Pons (tissue), 1 donor: Measurements from ENCODE around the gene LMAN2L.
"Not testable (repeated sequence)": the region's sequence is repeated elsewhere in the genome, so short reads cannot be mapped to it uniquely, and the experiment has no call there.

Experiments used
- DNase-seq: peaks from one replicate; pipeline ENCODE4 v3.0.0-alpha.2; 2016; ENCODE audit warnings: low spot score

LMAN2L gene

DNA sequence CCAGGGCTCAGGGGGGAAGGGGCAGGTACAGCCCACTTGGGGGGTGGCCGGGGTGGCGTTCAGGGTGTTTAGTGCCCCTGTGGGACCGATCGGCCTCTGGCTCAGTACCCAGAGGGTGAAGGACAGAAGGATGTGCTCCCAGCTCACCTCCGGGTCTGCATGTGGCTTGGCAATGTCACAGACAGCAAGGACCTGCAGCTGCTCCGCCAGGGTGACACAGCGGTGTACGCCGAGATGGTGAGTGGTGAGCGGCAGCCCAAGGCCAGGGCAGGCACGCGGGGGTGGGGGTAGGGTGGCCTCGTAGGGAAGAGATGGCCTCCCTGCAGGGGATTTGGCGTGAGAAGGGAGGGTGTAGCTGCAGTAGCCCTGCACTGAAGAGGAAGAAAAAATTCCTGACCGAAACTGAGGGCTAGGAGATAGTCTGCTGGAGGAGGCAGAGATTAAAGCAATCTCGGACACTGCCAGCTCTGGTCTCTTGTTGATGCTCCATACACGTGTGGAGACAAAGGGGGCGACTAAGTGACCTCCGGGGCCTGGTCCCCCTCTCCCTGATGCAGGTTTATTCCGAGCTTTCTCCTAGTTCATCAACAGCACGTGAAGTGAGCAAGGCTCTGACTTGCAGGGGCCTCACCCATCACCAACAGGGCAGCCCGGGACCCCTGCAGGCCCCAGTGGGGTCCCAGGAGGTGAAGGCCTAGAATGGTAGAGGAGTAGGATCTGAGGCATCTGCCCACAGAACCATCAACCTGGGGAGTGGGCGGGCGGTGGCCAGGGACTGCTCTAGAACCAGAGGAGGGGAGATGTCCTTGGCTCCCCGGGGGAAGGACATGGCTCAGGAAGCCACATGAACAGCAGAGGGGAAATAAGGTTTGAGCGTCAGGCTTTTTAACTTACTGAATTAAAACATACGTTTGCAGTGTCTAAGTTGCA is 51.9 kb downstream of the LMAN2L start:
- DNase-seq = no peak

DNA sequence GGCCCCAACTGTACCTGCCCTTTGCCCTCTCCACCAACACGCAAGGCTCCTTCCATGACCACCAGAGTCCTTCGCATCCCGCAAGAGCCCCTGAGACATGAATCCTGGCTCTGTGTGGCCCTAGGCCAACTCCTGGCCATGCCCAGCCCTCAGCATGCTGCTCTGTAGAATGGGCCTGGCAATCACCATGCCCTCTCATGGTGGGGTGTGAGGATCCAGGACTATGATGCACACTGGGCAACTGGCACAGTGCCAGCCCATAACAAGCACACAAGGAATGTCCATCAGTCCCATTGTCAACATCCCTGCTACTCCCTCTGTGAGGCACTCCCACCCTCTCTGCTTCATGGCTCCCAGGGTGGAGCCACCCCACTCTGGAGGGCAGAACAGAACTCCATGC is 52.6 kb downstream of the LMAN2L start:
- DNase-seq = no peak

DNA sequence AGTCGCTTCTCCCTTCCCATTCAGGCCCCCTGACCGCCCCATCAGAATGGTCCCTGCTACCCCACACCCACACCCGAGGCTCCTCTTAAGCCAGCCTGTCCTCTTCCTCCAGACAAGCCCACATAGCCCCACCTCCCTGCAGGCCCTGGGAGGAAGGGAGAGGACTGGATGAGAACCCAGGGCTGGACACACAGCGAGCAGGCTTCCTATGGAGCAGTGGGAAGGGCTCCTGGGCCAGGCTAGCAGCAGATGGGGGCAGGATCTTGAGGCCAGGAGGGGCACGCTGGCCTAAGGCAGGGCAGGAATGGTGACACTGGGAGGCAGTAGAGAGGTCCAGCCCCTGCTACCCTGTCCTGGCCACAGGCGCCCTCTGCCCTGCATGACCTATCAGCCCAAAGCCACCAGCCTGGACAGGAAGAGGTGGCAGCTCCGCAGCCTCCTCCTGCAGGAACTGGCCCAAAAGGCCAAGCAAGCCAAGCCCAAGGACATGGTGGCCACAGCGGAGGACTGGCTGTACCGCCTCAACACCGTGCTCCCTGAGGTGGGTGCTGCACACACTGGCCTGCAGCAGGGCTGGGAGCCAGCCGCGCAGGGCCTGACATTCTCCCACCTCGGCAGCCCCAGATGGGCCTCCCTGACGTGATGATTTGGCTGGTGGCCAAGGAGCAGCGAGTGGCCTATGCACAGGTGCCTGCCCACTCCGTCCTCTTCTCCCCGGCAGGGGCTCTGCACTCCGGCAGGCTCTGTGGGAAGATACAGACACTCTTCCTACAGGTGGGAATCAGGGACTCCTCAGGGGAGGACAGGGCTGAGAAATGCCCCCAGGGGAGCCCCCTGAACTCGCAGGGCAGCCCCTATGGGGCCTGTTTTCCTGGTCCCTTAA is 54.0 kb downstream of the LMAN2L start:
- DNase-seq = no peak

DNA sequence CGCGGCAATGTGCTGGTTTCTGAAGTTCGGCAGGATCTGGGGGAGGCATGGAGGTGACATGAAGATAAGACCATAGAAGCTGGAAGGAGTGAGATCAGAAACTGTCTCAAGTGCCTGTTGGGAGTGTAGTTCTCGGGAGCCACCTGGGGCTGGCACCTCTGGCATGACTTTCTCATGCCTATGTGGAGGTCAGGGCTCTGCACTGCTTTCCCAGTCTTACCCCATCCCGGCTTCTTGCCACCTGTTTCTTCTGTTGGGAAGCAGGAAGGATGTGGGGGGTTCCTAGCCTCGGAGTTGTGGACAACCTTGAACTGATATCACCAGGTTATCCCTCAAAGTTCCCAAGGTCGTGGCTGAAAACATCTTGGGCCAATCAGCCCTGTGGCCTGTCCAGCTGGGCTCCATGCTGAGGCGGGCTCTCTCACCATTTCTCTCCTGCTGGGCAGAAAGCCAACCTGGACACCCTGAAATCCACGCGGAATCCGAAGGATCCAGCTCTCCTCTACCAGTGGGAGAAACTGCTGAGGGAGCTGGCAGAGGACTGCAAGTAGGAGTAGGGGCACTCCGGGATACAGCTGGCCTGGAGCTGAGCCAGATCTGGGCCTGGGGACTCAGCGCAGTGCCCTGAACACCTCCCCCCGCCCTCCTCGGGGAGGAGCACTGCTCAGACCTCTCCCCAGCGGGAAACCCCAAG is 54.8 kb downstream of the LMAN2L start:
- no peak for DNase-seq

DNA sequence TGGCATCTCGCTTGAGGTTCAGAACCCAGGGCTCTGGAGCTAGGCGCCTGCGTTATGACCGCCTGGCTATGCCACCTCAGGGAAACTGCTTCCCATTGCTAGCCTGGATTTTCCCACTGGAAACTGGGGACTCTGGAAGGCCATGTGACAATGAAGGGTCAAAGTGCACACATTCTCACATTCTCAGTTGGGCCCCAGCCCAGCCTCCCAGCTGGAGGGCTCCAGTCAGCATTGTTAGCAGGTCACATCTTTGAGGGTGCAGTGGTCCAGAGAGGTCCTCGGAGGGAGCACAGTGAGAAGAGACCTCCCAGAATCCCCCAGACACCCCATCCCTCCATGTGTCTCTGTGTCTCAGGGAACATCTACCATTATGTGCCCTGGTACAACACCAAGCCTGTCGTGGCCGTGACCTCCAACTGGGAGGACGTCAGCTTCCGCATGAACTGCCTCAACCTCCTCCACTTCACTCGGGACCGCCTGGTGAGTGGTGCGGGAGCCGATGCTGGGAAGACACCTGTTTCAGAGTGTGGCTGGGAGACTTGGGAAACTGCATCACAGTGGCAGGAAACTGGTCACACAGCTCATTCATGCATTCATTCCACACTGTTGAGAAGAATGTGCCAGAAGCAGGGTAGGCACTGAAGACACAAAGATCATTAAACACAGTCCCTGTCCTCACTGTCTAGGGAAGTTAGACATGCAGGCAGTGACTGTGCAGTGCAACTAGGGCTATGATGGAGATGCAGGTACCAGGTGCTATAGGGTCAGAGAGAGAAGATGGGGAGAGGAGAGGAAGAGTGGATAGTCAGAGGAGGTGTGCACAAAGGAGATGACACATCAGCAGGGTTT is 55.7 kb downstream of the LMAN2L start:
- DNase-seq = no peak

DNA sequence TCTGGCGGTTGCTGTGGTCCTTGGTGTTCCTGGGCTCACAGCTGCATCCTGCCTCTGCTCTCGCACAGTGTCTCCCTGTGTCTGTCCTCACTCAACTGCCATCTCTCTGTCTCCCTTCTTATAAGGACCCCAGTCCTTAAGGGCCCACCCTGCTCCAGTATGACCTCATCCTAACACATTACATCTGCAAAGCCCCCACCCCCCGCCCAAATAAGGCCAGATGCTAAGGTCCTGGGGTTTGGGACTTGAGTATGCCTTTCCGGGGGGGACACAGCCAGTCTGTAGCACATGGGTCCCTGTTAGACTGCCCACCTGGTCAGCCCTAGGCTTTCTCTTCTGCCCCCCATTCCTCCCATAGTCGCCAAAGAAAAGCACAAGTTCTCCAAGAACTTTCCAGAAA is 56.6 kb downstream of the LMAN2L start:
- no peak for DNase-seq

DNA sequence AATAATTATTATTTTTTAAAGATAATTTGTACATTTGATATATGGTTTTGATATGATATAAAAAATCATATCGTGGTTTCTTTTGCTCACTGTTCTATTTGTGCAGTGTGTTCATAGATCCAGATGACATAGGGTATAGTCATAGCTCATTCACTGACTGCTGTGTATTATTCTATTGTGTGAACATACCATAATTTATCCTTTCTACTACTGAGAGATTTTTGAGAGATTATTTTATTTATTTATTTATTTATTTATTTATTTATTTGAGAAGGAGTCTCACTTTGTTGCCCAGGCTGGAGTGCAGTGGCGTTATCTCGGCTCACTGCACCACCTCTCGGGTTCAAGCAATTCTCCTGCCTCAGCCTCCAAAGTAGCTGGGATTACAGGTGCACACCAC is 58.3 kb downstream of the LMAN2L start:
- DNase-seq = no peak

DNA sequence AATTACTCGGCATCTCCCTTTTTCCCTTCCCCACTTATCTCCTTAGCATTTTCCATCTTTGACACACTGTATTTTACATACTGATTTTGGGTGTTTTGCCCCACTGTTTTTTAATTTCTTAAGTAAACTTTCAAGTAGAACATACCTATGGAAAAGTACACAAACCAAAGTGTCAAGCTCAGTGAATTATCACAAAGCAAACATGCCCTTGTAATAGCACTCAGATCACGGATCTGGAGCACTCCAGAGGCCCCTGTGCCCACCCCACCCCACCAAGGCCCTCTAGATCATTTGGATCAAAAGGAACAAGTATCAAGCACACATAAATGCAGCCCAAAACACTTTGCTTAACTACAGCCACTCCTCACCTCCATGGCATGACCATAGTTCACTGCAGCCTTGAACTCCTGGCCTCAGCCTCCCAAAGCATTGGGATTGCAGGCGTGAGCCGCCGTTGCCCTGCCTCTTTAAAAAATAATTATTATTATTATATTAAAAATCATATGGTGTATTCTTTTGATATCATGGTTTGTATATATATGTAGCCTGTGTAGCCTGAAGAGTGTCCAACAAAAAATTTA is 59.2 kb downstream of the LMAN2L start:
- no peak for DNase-seq

DNA sequence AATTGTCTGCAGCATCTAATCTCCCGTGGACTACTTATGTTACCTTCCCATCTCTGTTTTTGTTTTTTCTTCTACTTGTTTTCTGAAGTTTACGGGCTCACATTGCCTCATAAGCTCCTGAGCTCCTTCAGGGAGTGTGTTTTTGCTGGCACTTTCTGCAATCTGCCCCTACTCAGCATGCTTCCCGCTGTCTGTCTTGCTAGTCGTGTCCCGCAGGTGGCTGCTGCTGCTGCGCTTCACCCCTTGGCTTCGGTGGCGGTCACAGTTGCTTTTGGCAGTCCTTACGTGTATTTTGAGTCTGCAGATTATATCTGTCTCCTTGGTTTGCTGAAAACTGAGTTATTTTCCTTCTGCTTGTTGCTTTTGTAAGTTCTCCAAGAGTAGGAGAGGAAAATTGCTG is 60.0 kb downstream of the LMAN2L start:
- DNase-seq = peak; percentile 1

DNA sequence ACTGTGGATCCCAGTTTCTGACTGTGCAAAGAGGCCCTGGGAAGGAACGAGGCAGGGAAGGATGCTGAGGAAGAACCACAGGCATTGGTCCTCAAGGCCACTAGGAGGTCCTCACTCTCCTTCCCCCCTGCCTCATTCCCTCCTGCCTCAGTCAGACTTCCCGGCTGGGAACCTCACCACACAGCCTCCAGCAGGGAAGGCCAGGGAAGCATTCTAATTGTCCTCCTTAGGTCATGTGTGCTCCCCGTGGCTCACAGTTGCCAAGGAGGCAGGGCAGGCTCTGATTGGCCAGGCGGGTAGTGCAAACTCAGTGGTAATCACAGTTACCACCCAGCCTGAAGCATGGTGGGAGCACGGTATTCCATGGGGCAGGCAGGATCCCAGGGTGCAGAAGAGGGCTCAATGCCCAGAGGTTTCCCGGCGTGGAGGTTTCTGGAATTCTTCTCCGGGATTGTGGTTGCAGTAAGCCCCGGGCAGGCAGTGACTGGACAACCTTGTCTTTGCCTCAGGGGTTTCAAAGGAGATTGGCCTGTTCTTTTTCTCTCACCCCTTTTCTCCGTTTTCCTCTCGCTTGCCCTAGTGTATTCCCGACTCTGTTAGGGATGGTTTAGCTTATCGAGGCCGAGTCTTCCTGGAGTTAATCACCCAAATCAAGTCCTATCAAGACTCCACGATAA is 70.2 kb downstream of the LMAN2L start:
- no peak for DNase-seq

DNA sequence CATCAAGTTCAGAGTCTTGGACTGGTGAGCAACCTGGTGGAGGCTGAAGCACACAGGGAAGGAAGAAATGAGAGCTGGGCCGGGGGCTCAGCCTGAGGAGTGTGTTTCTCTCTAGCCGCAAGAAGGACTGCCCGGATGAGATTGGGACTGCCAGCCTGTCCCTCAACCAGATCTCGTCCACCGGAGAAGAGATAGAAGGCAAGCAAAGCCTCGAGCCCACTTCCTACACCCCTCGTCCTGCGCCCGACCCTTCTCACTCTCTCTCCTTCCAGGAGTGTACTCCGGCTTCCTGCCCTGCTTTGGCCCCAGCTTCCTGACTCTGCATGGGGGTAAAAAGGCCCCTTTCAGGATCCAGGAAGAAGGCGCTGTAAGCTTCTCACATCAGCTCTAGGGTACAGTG is 71.1 kb downstream of the LMAN2L start:
- DNase-seq = no peak

DNA sequence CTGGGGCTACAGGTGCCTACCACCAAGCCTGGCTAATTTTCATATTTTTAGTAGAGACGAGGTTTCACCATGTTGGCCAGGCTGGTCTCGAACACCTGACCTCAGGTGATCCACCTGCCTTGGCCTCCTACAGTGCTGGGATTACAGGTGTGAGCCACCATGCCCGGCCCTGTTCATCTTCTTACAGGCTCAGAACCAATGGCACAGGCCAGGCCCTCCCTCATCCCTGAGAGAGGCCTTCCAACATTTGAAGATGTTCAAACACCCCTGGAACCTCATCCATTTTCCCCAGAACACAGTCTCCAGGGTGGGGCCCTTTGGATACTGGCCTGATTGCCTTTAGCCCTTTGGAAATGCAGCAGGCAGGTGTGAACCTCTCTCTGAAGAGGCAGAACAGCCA is 74.1 kb downstream of the LMAN2L start:
- not testable (repeated sequence) for DNase-seq

DNA sequence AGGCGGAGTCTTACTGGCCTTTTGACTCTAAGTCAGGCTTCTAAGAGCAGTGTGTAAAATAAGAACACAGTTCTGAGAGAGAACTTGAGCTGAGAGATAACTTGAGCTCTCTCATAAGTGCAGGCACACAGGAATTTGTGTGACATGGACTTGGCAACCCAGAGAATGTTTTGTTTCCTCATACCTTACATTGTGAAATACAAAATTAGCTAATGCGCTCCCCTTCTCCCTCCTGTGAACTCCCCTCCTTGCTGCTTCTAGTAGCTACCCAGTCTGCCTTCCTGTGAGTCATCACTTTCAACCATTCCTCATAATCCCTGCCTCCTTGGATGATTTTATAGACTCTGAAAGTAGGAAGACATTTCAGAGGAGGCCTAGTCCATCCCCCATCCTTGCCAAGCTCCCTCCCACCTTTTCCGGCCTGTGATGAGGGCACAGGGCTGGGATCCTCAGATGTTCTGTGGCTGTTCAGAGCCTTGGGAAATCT is 74.7 kb downstream of the LMAN2L start:
- no peak for DNase-seq

DNA sequence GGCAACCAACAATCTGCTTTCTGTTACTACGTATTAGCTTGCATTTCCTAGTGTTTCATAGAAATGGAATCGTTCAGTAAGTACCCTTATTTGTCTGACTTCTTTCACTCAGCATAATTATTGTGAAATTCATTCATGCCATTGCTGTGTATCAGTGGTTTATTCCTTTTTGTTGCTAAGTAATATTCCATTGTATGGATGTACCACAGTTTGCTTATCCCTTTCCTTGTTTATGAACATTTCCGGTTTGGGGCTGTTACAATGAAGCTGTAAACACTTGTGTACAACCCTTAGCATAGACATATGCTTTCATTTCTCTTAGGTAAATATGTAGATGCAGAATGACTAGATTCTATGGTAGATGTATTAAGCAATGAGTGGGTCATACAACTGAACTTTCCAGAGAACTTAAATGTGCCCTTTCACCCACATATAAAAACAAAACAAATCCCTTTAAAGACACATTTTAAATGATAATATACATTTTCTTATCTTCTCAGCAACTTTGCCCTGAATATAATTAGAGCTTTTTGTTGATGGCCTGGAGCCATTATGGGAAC is 75.4 kb downstream of the LMAN2L start:
- no peak for DNase-seq

DNA sequence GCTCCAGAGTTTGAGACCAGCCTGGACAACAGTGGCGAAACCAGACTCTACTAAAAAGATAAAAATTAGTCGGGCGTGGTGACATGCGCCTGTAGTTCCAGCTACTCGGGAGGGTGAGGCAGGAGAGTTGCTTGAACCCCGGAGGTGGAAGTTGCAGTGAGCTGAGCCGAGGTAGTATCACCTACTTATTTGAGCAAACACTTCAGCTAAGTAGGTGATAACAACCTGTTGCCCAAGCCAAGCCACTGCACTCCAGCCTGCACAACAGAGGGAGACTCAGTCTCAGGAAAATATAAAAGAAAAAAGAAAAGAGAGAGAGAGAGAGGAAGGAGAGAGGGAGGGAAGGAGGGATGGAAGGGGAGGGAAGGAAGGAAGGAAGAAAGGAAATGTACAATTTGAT is 76.0 kb downstream of the LMAN2L start:
- no peak for DNase-seq

DNA sequence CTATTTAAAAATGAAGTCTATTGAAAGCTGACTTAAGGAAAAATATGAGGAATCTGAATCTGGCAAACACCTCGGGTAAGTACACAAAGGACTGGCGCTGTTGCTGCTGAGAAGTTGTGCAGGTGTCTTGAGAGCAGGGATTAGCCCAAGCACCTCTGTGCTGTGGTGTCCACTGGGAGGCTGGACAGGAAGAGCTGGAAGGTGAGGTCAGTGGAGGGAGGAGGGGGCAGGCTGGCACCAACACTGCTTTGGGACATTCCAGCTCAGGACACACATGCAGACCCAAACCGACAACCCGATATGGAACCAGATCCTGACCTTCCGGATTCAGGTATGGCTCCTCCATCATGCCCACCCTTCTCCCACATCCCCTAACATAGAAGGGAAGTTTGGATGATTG is 76.7 kb downstream of the LMAN2L start:
- DNase-seq = no peak

DNA sequence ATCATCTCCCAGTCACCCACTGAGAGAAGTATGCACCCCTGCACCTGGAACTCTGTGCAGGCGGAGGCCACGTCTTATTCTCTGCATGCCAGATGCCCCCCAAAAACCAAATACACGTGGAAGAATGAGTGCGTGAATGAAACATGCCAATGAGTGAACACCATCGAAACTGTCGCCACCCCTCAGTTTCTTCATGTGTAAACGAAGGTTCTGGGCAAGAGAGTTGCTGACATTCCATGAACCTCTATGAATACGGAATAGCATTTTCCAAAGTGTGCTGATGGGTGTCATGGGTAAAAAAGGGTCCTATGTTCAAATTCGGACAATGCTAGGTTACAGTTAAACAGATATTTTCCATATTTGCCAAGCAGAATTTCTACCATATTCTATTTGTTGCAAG is 77.5 kb downstream of the LMAN2L start:
- no peak for DNase-seq

DNA sequence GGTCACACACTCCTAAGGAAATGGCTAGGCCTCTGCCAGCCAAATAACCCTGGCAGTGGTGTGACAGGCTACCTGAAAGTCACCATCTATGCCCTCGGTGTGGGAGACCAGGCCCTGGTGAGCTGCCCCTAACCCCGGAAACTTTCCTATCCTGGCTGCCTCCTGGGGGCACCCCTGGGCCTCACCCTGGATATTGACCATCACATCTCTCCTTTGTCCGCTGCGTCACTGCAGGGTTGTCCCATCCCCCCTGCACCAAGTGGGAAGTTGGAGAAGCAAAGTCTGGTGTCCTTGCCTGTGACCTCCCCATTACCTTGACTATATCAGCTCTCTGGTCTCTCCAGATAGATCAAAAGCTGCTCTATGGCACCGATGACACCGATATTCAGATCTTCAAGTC is 78.5 kb downstream of the LMAN2L start:
- DNase-seq = no peak

DNA sequence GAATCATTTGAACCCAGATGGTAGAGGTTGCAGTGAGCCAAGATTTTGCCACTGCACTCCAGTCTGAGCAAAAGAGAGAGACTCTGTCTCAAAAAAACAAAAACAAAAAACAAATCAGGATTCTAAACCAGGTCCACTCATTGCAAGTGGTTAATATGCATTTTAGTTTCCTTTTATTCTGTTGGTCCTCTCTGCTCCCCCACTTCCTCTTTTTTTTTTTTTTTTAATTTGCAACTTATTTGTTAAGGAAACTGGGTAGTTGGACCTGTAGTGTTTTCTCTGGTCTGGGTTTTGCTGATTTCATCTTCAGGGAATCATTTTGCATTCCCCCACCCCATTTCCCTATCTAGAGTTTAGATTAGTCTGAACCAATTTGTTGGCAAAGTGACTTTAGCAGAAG is 83.3 kb downstream of the LMAN2L start:
- DNase-seq = no peak
